SHP77 treated with DMSO at 0.1 percent for 48 hours (cell line): ENCODE results near the gene ZHX3.
"Not testable (repeated sequence)": the region's sequence is repeated elsewhere in the genome, so short reads cannot be mapped to it uniquely, and the experiment has no call there.

Experiments
- DNase-seq: peaks from one replicate; lab custom pipeline; 2025; lab: John Stamatoyannopoulos, UW

The ZHX3 gene

DNA sequence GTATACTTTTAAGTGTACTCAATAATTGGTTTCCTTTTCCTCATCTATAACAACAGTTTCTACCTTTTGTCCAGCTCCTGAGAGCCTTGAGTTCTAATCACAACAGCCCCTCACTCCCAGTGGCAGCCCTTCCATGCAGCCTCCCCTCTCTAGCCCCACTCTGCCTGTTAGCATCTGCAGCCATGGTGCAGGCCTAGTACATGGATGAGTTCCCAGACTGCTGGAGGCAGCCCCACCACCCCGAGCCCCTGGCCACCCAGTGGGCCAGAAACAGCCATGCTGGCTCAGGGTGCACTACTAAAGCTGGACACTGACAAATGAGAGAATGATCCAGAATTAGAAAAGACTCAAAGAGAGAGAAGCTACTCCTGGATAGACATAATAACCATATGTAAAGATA lies 13.4 kb upstream of the ZHX3 start:
- no peak for DNase-seq

DNA sequence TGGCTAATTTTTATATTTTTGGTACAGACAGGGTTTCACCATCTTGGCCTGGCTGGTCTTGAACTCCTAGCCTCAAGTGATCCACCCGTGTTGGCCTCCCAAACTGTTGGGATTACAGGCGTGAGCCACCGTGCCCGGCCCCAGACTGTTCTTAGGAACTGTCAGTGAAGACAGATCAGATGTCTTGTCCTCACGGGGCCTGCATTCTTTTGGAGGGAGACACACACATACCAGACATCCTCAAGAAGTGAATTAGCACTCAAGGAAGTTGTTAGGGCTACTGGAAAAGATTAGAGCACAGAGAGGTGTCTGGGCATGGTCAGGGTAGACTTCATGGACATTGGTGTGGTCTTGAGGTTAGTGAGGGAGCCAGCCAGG lies 12.8 kb upstream of the ZHX3 start:
- DNase-seq = no peak

DNA sequence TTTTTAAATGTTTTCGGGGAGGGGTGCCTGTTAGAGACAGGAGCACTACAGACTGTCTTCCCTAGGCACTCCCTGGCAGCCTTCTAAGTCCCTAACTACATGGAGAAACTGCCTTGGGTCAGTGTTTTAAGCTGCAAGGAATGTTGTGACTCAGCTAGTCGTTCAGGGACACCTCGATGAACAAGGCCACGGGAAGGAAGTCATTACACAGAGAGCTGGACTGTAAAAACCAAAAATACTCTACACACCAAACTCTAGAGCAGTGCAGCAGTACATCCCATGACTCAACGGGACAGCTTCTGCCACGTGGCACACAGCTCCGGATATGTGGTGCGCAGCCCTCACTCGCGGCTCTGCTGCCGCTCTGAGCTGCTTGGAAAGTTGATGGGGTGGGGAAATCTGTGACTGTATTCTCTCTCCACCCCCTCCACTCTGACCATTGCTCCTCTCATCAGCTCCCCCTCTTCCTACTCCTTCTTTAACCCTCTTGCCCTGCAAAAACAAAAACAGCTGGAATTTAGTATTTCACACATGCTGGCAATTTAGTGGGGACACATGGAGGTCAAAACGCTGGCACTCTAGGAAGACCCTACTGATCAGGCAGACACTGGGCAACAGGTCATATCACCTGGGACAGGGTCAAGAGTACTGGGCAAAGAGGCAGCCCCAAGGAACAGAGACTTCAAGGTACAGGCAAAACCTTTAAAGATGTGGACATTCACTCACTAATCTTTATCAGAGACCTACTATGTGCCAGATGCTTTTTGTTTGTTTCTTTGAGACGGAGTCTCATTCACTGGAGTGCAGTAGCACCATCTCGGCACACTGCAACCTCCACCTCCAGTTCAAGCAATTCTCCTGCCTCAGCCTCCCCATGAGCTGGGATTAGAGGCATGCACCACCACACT lies 12.2 kb upstream of the ZHX3 start:
- no peak for DNase-seq

DNA sequence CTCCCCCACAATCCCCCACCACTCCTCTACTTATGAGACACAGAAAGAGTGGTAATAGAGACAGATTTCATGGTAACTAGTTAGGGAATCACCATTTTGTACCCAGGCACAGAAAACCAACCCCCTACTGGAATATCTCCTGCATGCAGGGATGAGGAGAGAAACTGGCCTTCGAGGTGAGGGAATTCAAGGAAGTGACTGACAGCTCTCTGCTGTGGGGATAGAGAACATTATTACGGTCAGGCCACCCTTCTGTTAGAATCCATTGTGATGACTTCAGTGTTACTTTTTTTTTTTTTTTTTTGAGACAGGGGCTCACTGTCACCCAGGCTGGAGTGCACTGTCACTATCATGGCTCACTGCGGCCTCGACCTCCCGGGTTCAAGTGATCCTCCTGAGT lies 9.6 kb upstream of the ZHX3 start:
- no peak for DNase-seq

DNA sequence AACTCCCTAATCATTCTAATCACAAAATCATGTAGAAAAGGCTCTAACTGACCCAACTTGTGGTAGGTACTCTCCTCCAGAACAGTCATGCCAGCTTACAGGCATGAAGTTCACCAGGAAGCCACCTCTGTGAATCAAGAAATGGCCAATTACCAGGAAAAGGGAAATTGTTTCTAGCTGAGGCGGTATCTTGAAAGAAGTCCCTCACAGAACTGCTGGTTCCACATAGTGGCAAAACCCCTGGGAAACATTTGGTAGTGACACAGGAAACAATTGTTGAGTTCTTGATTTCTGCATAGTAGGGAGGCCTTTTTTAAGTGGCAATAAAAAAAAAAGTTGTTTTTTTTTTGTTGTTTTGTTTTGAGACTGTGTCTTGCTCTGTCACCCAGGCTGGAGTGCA lies 3.4 kb upstream of the ZHX3 start:
- DNase-seq = no peak

DNA sequence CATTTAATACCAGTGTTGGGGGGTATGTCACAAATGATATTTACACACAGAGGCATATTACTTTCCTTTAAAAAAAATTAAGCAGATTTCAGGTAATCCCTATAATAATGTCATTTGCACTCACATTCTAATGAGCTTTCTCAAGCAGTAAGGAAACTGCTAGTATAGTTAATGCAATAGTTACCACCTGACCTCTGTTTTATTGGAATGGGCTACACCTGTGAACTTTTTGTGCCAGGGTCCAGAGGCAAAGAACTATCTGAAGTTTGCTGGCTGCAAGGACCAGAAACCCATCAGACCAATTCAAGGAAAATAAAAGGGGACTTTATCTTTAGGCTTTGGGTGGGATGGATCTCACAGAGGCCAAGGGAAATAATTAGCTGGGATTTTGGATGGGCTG lies 2.9 kb upstream of the ZHX3 start:
- no peak for DNase-seq

DNA sequence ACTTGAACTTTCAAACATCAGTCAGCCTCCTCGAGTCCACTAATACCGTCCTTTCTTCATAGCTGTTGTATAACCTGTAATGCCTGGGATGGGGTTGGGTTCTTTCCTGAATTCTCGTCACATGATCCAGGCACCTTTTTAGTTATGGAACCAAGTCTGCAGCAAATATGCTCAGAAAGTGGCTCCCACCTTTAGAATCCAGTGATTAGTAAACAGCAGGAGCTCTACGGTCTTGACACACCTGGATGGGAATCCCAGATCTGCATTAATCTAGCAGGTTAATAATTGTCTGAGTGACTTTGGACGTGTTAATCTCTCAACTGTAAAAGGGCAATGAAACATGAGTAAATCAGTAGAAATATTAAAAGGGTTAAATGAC lies 729 bp upstream of the ZHX3 start:
- no peak for DNase-seq

DNA sequence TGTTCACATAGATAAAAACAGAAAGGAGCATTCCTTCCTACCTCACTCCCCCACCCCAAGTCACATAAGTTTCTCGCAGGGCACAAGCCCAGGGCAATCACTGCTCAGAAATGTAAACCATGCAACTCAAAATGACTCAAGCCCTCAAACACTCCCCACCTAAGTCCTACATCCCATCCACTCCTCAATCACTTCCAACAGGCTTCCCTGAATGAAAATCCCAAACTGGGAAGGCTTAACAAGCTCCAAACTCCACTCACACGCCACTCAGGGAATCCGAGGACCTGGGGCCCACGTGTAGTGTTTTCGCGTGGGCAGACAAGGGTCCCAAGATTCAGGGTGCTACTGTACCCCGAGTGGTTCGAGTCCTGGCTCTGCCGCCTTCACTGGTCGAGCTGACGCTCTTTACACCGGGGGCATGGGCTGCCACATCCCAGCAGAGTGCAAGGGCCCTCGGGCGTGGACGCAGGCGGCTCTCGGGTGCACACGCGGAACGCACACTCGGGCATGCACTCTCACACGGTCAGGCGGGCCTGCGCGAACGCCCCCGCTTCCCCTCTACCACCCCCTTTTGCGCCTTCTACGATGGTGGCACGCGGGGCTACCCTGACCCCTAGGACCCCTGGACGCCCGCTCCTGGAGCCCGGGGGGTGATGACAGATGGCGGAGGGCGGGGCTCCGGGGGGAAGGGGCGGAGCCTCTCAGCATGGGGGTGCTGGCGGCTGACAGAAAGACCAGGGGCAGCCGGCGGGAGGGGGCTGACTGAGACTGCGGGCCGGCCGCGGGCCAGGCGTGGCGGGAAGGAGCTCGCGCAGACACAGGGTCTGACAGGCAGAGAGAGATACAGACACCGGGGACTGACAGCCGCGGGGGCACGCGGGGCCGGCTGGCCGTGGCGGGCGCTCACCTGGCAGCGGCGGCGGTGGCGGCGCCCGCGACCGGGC lies 657 bp downstream of the ZHX3 start:
- DNase-seq = no peak

DNA sequence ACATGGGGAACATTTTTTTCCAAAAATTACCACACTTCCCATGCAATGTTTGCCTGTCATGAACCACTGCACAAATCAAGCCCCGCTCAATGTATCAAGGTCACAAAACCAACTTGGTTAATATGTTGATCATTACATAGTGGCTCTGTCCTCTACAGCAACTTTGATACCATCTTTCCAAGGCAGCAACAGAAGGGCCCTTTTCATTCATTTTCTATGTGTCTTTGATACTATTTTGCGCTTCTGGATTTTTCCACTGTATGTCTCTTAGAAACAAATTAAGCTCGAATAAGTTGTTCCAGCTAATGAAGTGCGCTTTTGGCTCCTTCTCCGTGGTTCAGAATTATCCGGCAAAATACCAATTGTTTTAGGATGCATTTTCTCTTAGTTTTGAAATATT lies 1.5 kb downstream of the ZHX3 start:
- DNase-seq = no peak

DNA sequence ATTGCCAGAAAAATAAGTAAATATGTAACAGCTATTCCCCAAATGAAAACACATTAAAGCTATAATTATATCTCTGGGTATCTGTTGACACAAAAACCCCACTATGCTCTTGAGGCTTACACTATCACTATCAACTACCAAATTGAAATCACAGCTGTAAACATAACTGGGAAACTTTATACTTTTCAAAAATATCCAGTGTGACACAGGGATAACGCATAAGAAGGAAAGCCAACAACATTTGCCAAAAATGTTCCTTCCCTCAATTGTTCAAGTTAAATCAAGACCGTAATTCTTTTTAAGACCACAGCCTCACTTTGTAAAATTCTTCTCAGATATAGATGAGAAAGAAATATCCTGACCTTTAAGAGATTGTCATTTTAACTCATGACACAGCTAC lies 3.1 kb downstream of the ZHX3 start:
- no peak for DNase-seq

DNA sequence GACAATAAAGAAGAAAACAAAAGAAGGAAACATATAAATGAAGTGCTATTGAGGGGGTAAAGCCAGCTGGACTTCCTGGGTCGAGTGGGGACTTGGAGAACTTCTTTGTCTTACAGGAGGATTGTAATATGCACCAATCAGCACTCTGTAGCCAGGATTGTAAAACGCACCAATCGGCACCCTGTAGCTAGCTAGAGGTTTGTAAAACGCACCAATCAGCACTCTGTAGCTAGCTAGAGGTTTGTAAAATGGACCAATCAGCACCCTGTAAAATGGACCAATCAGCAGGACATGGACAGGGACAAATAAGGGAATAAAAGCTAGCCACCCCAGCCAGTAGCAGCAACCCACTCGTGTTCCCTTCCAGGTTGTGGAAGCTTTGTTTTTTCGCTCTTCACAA lies 5.5 kb downstream of the ZHX3 start:
- not testable (repeated sequence) for DNase-seq

DNA sequence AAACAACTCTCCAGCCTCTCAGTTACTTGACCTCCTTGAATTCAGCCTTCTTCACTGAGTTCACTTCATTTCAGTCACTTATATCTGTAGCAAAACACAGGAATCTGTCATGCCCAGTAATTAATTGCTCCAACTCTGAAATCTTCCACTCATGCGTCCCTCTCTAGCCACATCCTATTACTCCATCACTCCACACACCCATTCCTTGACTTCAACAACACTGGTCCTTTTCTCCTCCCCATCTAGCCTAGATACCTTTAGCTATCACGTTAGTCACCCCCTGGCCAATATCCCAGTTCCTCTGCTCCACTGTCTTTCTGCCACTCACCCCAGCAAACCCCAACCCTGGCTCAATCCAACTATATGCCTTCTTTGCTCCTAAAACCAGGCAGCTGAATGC lies 7.7 kb downstream of the ZHX3 start:
- no peak for DNase-seq

DNA sequence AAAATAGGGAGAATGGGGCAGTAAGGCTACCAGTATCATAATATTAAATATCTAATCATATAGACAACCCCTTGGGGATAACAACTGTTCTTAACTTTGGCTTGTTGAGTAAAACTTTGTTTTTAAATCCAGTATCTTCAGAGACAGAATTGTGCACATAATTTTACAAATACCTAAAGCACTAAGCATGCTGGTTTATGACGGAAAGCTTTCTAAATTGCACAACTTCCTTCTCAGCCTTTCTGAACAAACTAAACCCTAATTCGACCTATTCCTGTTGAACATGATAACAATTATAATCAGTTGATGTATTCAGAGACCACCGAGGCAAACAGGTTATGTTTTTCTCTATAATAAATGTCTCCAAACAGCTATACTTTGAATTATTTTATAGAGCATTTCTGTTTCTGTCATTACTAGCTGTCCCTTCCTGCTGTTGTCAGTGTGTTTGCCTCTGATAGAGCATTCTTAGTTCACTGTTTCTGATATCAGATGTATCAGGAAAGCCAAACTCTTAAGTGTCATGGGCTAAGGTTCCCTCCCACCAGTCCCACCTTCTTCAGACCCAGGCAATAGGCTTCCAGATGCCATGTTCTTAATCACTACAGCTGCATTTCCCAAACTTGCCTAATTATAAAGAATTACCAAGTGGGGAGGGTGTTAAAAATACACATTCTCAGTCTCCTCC lies 8.7 kb downstream of the ZHX3 start:
- no peak for DNase-seq

DNA sequence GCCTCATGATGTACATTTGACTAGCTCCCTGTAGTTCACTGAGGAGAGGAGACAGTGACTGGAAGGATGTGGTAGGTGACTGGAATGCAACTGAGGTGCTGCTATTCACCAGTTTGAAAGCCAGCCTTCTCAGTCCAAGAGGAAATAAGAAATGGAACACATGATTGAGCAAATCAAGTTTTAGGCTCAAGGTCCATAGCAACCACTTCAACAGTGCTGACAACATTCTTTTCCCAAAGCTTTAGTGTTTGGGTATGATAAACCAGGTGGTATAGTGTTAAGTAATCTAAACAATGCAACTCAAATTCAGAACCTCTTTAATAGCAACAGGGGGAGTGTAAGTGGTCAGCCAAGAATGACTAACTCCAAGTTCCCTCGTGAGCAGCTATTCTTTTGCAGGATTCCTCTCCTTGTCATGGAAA lies 9.2 kb downstream of the ZHX3 start:
- DNase-seq = no peak

DNA sequence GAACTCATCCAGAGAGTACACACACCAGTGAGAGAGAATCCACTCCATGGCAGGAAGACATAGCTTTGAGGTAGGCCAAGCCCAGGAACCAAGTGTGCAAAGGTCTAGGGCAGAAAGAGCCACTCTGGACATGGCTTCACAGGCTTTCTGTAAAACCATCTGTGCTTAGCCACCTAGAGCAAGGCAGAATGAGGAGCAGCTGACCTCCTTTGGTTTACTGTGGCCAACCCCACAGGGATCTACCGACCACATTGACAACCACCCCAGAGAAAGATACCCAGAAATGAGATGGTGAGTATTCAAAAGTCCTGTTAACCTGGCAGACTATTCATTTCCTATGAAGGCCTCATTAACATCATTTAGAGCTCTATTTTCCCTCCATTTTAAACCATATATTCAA lies 10.5 kb downstream of the ZHX3 start:
- DNase-seq = no peak

DNA sequence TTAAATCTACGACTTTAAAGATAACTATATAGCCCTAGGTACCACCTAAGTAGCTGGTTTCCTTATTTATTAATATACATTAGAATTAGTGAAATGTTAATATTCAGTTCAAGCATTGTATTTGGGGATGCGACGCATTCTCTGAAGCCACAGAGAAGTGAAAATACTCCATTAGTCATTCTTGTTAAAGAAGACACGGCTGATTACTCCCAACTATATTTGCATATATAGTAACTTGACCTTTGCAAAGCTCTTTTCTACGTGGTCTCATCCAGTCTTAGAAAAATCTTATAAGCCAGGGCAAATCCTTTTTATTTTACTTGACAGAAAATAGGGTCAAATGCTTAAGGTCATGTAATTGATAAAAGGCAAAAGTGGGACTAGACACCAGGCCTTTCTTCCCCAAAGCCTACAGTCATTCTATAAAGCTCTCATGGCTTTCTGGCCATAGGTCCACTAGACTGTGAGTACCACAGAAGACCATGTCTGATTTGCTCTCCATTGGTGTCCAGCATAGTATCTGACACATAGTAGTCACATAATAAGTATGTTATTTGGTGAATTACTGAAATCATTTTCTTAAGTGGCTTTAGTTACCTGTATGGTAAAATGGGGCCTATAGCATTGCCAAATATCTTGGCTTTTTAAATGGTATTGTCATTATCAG lies 11.3 kb downstream of the ZHX3 start:
- DNase-seq = no peak

DNA sequence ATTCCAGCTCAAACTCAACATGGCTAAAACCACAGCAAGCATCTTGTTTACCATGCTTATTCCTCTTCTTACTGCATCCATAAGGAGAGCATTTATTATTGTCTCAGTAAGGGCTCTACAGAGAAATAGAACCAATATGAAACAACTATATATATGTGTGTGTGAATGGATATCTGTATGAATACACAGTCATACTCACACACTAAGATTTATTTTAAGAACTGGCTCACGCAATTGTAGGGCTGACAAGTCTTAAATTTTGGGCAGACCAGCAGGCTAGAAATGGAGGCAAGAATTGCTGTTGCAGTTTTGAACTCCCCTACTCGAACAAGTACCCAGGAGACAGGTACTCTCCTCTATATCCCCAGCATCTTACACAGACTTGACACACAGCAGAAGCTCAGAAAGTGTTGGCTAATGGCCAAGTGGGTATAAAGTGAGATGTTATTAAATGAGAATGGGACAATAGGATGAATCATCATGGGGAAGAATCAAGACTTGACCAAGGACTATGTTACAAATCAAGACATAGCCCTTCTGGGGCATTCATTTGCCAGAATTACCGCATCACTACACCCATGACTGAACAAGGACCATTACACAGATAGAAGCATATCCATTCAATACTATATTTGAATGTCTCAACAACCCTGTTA lies 13.0 kb downstream of the ZHX3 start:
- no peak for DNase-seq

DNA sequence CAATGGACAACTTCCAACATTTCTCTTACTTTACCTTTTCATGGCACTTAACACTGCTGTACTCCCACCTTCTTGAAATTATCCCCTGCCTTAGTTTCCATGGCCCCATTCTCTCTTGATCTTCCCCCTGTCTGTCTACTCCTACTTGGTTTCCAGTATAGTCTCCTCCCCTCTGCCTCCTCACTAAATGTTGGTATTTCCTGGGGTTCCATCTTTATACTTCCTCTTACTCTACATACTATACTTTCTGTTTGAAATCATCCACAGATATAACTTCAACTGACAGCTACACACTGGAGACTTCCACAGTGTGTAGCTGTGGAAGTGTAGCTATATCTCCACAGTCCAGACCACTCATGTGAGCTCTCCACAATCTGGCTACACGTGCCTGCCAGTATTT lies 13.5 kb downstream of the ZHX3 start:
- no peak for DNase-seq

DNA sequence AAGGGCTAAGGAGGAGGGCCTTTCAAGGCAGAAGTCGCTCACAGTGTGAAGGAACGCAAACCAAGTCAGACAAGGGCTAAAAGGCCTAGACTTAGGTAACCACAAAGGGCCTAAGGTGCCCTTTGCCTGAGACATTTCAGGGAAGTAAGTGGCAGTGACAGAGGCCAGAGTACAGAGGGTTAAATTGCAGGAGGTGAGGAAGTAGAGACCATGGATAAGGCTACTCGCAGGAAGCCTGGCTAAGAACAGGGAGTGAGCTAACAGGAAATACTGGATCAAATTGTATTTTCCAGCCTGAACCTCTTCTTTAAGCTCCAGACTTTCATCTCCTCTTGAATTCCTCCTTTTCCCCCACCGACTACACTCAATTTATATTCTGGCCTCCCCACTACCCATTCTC lies 16.6 kb downstream of the ZHX3 start:
- DNase-seq = no peak

DNA sequence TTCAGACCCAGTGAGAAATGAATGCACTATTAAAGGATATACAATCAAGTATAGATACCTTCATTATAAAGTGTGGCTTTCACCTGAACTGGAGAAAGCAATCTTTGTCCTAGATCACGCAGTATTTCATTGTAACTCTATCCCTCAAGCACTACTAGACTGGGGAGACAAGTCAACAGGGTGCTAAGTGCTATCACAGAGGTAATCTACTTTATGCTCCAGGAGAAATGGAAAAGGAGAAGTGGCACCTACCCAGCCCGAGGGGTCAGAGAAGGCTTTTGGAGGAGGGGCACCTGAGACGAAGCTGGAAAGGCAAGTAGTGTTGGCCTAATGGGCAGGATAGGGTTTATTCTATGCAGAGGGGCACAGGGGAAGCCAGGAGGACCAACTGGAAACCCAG lies 17.1 kb downstream of the ZHX3 start:
- no peak for DNase-seq

DNA sequence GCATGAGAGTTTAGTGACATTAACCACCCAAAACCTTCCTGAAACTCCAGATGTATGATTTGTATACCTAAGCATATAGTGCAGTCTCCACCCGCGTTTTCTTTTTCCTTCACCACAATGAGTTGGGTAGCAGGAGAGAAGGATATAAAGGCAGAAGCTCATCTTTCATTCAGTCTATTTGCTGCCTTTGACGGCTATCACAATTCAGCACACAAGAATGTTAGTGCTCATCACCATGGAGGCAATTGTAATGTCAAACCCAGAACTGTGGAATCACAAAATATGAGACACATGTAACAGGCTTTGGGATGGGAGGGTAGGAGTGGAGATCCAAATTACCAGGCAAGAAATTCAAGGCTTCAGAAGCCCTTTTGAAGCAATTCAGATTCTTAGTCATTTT lies 17.6 kb downstream of the ZHX3 start:
- no peak for DNase-seq
